Heart right ventricle (tissue), 16 donors: ENCODE measurements around the gene DRAM2. TPM values are rescaled to one million over a fixed set of nuclear protein-coding genes. Genes with fewer than 3 reads are reported as not detected.

ENCODE experiments used
- ATAC-seq, 8 donors: fragments of 200-7000 bp; cut with Tn5 transposase; one replicate each; pipeline ENCODE4 v1.9.1; 2020; ENCODE audit warnings: mild to moderate bottlenecking in 8 of 8, moderate library complexity in 8 of 8, moderate number of reproducible peaks in 1 of 8
- DNase-seq, 2 donors: peaks; one replicate each; pipeline ENCODE4 v3.0.0-alpha.2; 2020
- H3K27ac ChIP-seq, 10 donors: fragments of 200-600 bp; sonication (generic) in 2 of 10; one replicate each; pipeline versions ENCODE4 v1.5.0 to v1.8.0; 2020 to 2022; ENCODE audit warnings: mild to moderate bottlenecking in 3 of 10
- H3K27me3 ChIP-seq, 7 donors: fragments of 200-600 bp; one replicate each; pipeline ENCODE4 v1.8.0; 2021 to 2022; ENCODE audit warnings: mild to moderate bottlenecking in 2 of 7
- H3K36me3 ChIP-seq, 9 donors: fragments of 200-600 bp; sonication (generic) in 1 of 9; one replicate each; pipeline versions ENCODE4 v1.5.0 to v1.8.0; 2020 to 2022; ENCODE audit warnings: mild to moderate bottlenecking in 2 of 9
- H3K4me1 ChIP-seq, 9 donors: fragments of 200-600 bp; sonication (generic) in 1 of 9; one replicate each; pipeline versions ENCODE4 v1.5.0 to v1.8.0; 2020 to 2022; ENCODE audit warnings: mild to moderate bottlenecking in 4 of 9
- H3K4me3 ChIP-seq, 10 donors: fragments of 200-600 bp; sonication (generic) in 2 of 10; one replicate each; pipeline versions ENCODE4 v1.5.0 to v1.8.0; 2020 to 2022; ENCODE audit warnings: mild to moderate bottlenecking in 7 of 10, moderate library complexity in 2 of 10
- H3K9me3 ChIP-seq, 11 donors: fragments of 200-600 bp in 10 of 11; sonication (generic) in 2 of 11; one replicate each; pipeline versions ENCODE4 v1.5.0 to v1.8.0; 2013 to 2022; ENCODE audit warnings: mild to moderate bottlenecking in 2 of 11, control low read depth in 1 of 11, moderate library complexity in 1 of 11
- WGBS, 2 donors: extraction: QIAGEN DNeasy Blood & Tissue Kit; methylation state at CpG; one replicate each; pipeline ENCODE4 v1.1.7; 2013; ENCODE audit warnings: inconsistent platforms in 1 of 2; 5-methylcytosine and 5-hydroxymethylcytosine counted together
- intact Hi-C, 10 donors: fragments of 100-400 bp; cut with DNase I; formaldehyde crosslinking; loops; one replicate each; pipeline versions ENCODE4 v1.11.1 to v1.14.2; 2022
- polyA plus RNA-seq, 2 donors: library from polyadenylated mRNA; stranded (reverse); fragments of 200-250 nt; gene quantifications; one replicate each; pipeline ENCODE4 v1.2.3, GENCODE V29; 2013
- total RNA-seq, 10 donors: library from RNA; stranded (reverse); fragmentation: NEBNext Ultra II Directional in 3 of 10; extraction: Animal tissue kit (Norgen Biotek cat#: 25700) in 3 of 10; gene quantifications; one replicate each; pipeline versions ENCODE4 v1.2.1 to v1.2.4, GENCODE V29; 2021 to 2023
- TF ChIP-seq, protein P1 (sequence below), 9 donors: fragments of 200-600 bp; sonication (generic) in 2 of 9; IDR thresholded peaks; one replicate each; pipeline versions ENCODE4 v1.5.0 to v1.8.0; 2021 to 2022; ENCODE audit warnings: antibody characterized with exemption in 9 of 9, mild to moderate bottlenecking in 5 of 9, moderate library complexity in 1 of 9
- donor health status: Arrhythmogenic right ventricular cardiomyopathy.
- donor health status: ischemic (EF 13 %, LVEDD 7.1; RV severe dilation, severe dysfunction).
- donor health status: healthy with polysubstance abuse.
- donor health status: DM: no; HTN: yes; CAD: no.
- donor health status: DM: no; HTN: no; CAD: no.
- donor health status: ischemic (EF 25% LVEDD 6.9; RV normal size, moderate dysfunction).
- donor health status: ischemic (EF 25% LVEDD 5.7; RV mildly dilated, moderate dysfunction).
- donor health status: healthy.
- donor health status: DM: yes; HTN: yes; CAD: no.
- donor health status: Ischemic cardiomyopathy.
- donor health status: ischemic (EF 35%, LVEDD 5.7; RV mildly dilated, moderate dysfunction).
- donor health status: nonischemic (EF 11% LVEDD 7.7; RV severe dilation, severe dysfunction).
- donor health status: DM: yes; HTN: yes; CAD: no.
- donor health status: PGD.
- donor health status: ischemic (EF 29% LVEDD 5.4; RV normal size, mild dysfunction).
- donor health status: nonischemic (EF 23%, LVEDD 6.1; RV moderate dilation, normal function).

Gene DRAM2
- total and polyA plus RNA-seq, 12 donors, result 26.7 to 49.5 (median 34.5) TPM

DNA sequence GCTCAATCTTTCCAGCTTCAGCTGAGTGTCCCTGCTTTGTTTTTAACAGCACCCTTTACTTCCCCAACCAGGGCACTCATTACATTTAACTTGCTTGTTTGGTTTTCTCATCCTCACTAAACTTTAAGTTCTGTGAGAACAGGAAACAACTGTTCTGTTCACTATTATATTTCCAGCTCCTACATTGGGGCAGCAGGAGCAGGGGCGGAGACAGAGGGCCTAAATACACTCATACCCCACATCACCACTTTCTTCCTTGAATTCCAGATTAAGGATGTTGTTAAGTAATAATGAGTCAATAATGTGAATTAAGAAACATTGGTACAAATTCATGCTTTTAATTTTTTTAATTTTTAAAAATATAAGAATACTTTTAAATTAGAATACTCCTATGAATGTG, 6.0 kb downstream of the DRAM2 start:
- Histone ChIP-seq H3K36me3 (peaks cover 0 to 73% (median 31%) of the 10 kb centered on the region in 9 donors), H3K27me3 (no peaks in the 10 kb centered on the region), H3K27ac (peak overlapping the region in 1 of 10 donors; percentile 56), H3K4me3 (no peak overlapping the region), H3K9me3 (no peaks in the 10 kb centered on the region), H3K4me1 (peaks cover 0 to 72% (median 6%) of the 10 kb centered on the region in 9 donors)
- DNase-seq, result no peak
- no peak for ATAC-seq
- TF ChIP-seq, protein P1, sequence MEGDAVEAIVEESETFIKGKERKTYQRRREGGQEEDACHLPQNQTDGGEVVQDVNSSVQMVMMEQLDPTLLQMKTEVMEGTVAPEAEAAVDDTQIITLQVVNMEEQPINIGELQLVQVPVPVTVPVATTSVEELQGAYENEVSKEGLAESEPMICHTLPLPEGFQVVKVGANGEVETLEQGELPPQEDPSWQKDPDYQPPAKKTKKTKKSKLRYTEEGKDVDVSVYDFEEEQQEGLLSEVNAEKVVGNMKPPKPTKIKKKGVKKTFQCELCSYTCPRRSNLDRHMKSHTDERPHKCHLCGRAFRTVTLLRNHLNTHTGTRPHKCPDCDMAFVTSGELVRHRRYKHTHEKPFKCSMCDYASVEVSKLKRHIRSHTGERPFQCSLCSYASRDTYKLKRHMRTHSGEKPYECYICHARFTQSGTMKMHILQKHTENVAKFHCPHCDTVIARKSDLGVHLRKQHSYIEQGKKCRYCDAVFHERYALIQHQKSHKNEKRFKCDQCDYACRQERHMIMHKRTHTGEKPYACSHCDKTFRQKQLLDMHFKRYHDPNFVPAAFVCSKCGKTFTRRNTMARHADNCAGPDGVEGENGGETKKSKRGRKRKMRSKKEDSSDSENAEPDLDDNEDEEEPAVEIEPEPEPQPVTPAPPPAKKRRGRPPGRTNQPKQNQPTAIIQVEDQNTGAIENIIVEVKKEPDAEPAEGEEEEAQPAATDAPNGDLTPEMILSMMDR (IDR thresholded peaks at IDR 0.05), result no peak
- WGBS, 2 donors, result 97% methylated on average over 1 of the region's 1 CpG
- intact Hi-C loops, result no loop called here

DNA sequence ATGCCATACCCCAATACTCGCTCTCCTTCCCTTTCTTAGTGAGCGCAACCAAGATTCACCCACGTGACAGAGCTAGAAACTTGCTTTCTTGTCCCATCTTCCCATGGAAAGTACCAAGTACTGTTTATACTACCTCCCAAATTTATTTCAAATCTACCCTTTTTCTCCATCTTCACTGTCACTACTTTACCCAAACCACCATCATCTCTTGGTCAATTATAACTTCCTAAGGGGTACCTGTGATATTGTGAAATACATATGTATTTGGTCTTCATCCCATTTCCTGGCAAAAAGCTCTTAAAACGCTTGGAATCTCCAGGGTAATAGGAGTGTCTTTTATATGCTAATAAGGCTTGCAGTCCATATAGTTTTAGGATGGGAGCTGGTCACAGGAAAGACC, 8.2 kb downstream of the DRAM2 start:
- intact Hi-C loops, result no loop called here
- ATAC-seq (no peak), DNase-seq (no peak)
- Histone ChIP-seq H3K4me1 (peaks cover 0 to 77% (median 0%) of the 10 kb centered on the region in 9 donors), H3K9me3 (no peaks in the 10 kb centered on the region), H3K4me3 (no peak overlapping the region), H3K27me3 (no peaks in the 10 kb centered on the region), H3K36me3 (peaks cover 0 to 82% (median 39%) of the 10 kb centered on the region in 9 donors), H3K27ac (peak overlapping the region in 1 of 10 donors; percentile 65)
- WGBS, 2 donors, result 84 to 89% methylated on average over 4 of the region's 4 CpGs
- TF ChIP-seq, protein P1 (IDR thresholded peaks at IDR 0.05), result no peak

DNA sequence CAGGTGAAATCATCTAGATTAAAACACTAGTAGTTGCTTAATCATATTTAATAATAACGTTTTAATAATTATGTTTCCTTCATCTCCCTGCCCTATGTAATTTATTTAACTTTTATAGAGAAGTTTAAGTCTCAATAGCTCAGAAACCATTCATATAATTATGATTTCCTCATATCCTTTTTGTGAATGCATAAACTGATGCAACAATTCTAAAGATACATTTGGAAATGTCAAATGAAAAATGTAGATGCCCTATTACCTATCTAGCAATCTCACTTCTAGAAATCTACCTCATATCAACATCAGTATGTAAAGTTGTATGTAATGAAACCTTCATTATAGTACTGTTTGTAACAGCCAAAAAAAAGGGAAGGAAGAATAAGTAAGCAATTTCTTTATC, 10.5 kb downstream of the DRAM2 start:
- peaks cover 0 to 85% (median 44%) of the 10 kb centered on the region in 9 donors for H3K36me3 ChIP-seq
- DNase-seq (no peak), ATAC-seq (no peak)
- TF ChIP-seq, protein P1 (IDR thresholded peaks at IDR 0.05), result no peak
- H3K27me3 ChIP-seq, result no peaks in the 10 kb centered on the region
- H3K4me3 ChIP-seq, result no peak overlapping the region
- whole genome bisulfite sequencing, 2 donors, result 70 to 86% methylated on average over 1 of the region's 1 CpG
- H3K9me3 ChIP-seq, result no peaks in the 10 kb centered on the region
- peaks cover 0 to 61% (median 0%) of the 10 kb centered on the region in 9 donors for H3K4me1 ChIP-seq
- intact Hi-C loops, result no loop called here
- peak overlapping the region in 1 of 10 donors; percentile 64 for H3K27ac ChIP-seq

DNA sequence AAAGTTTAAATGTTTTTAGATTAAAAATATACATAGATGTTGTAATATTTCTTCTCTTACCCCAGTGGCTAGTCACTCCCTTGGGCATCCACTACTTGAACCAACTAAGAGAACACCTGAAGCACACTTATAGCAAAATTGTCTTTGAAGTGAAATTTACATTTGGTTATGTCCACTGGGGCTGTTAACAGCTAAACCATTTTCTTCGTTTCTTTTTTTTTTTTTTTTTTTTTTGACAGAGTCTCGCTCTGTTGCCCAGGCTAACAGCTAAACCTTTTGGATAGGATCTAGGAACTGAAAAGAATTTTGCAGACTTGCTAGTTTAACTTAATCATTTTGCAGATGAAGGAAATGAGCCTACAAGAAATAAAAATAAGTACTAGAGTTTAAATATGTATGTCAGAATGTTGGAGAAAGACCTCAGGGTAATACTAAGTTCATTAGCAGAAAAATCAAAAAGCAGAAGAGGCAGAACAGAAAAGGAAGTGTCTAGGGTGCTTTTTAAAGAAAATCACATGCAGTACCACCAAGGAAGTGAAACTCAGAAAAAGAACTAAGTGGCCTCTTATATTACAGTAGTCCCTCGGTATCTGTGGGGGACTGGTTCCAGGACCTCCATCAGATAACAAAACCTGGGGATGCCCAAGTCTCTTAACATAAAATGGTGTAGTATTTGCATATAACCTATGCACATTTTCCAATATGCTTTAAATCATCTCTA, 11.8 kb downstream of the DRAM2 start:
- Histone ChIP-seq H3K9me3 (no peaks in the 10 kb centered on the region), H3K4me3 (no peak overlapping the region), H3K4me1 (peaks cover 0 to 51% (median 0%) of the 10 kb centered on the region in 9 donors), H3K27ac (peak overlapping the region in 1 of 10 donors; percentile 64), H3K27me3 (no peaks in the 10 kb centered on the region), H3K36me3 (peaks cover 0 to 91% (median 44%) of the 10 kb centered on the region in 9 donors)
- TF ChIP-seq, protein P1 (IDR thresholded peaks at IDR 0.05), result no peak
- ATAC-seq (peak in 3 of 8 donors; percentile 25 to 53 (median 52)), DNase-seq (no peak)
- WGBS, 2 donors, result 87 to 92% methylated on average over 3 of the region's 3 CpGs
- intact Hi-C loops, result no loop called here
